ENCODE results near the gene ORAI3.

Gene ORAI3

DNA sequence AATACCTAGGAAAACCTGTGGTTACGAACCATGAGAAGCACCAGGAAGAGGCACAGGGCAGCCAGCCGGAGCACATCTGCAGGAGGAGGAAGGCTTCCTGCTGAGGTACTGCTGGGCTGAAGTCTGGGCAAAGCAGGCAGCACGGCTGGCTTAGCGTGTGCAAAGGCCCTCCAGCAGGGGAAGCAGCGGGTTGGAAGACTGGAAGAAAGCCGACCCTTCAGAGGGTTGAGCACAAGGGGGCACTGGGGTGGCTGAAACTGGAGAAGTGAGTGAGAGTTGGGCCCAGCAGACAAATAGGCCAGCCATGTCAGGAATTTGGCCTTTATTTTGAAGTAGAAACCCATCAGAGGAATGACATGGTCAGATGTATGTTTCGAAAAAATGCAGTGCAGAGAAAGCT lies 24.0 kb downstream of the ORAI3 start:
- DNase-seq, result no peak

GRCh38 chr16:30974348-30974747 lies 25.5 kb downstream of the ORAI3 start:
- no peak for DNase-seq

DNA sequence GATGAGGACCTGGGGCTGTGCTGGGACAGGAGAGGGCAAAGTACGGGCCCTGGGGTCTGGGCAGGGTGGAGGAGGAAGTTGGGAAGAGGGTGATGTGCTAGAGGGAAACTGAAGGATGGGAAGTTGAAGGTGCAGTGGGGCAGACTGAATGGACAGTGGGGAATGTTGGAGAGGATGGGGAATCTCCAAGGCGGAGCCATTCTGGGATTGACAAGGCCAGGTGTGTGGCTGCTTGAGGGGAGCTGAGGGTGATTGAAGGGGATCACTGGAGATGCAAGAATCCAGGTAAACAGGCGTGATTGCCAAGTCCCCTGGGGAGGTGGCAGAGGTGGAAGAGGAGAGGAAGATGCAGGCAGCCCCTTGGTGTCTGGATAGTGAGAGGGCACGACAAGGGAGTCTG lies 27.6 kb downstream of the ORAI3 start:
- DNase-seq, result no peak

DNA sequence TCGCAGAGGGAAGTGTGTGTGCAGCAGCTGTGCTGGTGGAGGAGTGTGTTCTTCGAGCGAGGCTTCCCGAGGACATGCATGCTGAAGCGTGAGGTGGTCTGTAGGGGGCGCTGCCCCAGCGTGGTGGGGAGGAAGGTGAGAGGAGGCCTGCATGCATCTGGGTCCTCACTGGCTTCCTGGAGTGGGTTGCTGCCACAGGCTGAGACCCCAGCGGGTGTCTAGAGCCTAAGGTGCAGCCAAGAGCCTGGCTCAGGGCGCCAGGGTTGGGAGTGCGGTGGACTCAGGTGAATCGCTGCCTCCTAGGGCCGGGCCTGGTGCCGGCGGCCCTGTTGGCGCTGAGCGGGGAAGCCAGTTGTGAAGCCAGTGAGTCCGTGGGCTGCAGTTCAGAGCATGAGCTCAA lies 28.6 kb downstream of the ORAI3 start:
- peak; percentile 61 for DNase-seq

GRCh38 chr16:30979170-30980022 lies 30.5 kb downstream of the ORAI3 start:
- no peak for DNase-seq

DNA sequence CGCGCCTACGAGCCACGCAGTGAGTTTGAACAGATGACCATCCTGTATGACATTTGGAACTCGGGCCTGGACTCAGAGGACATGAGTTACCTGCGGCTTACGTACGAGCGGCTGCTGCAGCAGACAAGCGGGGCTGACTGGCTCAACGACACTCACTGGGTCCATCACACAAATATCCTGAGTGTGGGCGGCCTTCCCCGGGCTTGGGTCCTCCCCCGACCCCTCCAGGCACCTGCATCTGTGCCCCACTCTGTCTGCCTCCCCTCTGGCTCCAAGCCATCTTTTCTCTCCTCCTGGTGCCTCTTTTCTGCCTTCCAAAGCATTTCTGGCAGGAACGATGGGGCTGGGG lies 31.1 kb downstream of the ORAI3 start:
- no peak for DNase-seq

DNA sequence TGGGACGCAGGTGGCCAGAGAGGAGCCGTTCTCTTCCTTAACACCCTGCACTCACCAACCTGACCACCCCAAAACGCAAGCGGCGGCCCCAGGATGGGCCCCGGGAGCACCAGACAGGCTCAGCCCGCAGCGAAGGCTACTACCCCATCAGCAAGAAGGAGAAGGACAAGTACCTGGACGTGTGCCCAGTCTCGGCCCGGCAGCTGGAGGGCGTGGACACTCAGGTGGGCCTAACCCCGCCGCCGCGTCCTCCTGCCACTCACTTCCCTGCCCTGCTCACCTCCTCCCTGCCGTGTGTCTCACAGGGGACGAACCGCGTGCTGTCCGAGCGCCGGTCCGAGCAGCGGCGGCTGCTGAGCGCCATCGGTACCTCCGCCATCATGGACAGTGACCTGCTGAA lies 31.6 kb downstream of the ORAI3 start:
- no peak for DNase-seq

GRCh38 chr16:30980959-30981358 lies 32.1 kb downstream of the ORAI3 start:
- no peak for DNase-seq

DNA sequence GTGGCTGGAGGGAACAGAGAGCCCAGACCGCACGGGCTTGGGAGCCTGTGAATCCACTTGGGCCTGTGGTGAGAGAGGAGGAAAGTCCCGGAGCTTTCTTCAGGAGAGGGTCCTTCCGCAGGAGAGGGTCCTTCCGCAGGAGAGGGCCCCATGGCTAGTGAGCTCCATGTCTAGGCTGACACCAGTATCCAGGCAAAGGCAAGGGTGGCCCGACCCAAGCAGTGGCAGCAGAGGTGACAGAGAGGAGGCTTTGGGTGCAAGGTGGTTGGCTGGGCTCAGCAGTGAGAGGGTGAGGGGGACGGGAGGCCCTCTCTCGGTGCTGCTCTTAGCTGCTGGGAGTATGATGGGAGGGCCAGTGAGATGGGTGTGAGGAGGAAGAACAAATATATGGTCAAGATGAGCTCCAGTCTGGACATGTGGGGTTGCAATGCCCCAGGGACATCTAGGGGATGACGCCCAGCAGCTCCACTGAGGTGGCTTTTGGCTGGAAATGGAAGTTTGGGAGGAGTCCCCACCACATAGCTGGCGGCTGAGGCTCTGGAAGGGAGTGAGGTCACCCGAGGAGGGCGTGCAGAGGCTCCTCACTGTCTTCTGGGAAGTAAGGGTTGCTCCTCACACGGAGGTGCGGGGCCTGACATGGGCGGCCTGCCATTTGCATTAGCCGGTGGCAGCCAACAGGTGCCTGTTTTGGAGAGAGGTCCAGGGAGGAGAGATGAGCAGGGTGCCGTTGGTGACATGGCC lies 33.9 kb downstream of the ORAI3 start:
- DNase-seq, result no peak

GRCh38 chr16:30983289-30983889 lies 34.5 kb downstream of the ORAI3 start:
- DNase-seq, result no peak

DNA sequence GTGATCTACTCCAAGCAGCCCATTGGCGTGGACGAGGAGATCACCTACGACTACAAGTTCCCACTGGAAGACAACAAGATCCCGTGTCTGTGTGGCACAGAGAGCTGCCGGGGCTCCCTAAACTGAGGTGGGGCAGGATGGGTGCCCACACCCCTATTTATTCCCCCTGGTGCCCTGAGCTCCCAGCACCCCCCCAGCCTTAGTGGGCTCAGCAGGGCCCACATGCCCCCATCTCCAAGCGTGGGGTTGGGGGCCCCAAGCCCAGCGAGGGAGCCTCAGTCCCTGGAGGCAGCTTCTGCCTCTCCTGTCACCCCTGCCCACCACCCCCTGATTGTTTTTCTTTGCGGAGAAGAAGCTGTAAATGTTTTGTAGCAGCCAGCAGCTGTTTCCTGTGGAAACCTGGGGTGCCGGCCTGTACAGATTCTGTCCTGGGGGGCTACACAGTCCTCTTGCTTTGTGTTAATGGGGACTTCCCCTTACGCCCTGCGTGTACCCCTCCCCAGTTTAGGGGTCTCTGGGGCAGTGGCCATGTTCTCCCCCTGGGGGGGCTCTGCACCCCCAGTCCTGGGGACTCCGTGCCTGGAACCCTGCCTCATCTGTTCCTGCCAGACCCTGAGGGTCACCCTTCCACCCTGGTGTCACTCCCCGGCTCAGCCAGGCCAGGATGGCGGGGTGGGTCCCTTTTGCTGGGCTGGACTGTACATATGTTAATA lies 35.2 kb downstream of the ORAI3 start:
- no peak for DNase-seq

DNA sequence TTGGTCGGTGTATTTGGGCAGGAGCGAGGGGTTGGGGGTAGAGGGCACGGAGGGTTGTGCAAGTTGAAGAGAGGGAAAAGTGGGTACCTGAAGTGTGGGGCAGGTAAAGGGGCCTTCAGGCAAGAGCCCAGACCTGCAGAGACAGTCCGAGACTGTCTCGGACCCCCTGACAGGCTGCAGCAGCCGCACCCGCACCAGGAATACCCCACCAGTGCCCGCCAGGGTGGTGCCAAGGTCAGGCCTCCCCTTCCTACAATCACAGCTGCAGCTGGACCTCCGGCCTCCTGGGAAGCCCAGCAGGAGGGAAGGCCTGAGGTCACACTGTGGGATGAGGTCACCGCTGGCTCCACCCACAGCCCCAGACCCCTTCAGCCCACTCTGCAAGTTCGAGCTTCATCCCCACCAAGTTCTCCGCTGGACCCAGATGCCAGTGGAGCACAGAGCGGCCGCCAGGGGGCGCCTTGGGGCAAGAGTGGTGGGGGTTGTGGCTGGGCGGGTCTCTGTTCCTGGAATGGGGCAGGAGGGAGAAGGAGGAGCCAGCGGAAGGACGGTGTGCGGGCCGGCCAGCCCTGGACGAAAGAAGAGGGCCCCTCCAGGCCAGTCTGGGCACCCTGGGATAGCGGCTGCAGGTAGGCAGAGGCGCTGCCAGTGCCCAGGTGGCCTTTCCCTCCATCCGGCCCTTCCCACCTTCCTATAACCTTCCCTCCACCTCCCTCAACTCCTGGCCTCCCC lies 36.0 kb downstream of the ORAI3 start, which contains the start of gene HSD3B7:
HSD3B7 (plus strand) TSS at position 539 of the 732 bp plus-strand sequence. CDS start 452 bp downstream, outside the sequence.
- peak; percentile 90 for DNase-seq

GRCh38 chr16:30985401-30986128 lies 36.7 kb downstream of the ORAI3 start:
- DNase-seq, result no peak

DNA sequence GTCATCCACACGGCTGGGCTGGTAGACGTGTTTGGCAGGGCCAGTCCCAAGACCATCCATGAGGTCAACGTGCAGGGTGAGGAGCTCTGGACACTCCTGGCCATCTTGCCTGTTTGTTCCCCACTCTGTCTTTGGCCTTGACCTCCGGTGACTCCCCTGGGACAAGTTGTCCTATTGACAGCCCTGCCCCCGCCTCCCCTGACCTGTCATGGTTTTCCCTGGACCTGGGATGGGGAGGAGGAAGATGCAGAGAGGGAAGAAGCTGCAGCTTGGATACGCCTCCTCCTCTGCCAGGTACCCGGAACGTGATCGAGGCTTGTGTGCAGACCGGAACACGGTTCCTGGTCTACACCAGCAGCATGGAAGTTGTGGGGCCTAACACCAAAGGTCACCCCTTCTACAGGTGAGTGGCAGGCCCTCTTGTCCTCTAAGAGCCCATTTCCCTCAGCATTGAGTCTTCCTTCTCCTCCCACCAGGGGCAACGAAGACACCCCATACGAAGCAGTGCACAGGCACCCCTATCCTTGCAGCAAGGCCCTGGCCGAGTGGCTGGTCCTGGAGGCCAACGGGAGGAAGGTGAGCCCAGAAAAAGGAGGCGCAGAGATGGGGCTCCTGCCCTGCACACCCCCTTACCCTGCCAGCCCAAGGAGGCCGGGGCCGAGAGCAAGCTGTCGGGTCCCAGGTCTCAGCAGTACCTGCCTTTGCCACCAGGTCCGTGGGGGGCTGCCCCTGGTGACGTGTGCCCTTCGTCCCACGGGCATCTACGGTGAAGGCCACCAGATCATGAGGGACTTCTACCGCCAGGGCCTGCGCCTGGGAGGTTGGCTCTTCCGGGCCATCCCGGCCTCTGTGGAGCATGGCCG lies 37.5 kb downstream of the ORAI3 start:
- no peak for DNase-seq

DNA sequence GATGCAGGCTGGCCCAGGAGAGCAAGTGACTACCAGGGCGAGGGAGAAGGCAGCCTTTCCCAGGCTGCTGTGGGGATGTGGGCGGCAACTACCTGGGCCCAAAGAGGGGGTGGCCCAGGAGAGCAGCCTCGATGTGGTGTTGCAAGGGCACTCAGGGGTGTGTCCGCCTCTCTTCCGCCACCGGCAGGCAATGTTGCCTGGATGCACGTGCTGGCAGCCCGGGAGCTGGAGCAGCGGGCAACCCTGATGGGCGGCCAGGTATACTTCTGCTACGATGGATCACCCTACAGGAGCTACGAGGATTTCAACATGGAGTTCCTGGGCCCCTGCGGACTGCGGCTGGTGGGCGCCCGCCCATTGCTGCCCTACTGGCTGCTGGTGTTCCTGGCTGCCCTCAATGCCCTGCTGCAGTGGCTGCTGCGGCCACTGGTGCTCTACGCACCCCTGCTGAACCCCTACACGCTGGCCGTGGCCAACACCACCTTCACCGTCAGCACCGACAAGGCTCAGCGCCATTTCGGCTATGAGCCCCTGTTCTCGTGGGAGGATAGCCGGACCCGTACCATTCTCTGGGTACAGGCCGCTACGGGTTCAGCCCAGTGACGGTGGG lies 38.8 kb downstream of the ORAI3 start:
- no peak for DNase-seq

GRCh38 chr16:30989469-30990047 lies 40.7 kb downstream of the ORAI3 start:
- no peak for DNase-seq

- no peak for DNase-seq
Observed at GRCh38 chr16:30990105-30990504, 41.2 kb downstream of the ORAI3 start.

- no peak for DNase-seq
Observed at GRCh38 chr16:30991052-30991451, 42.2 kb downstream of the ORAI3 start.

DNA sequence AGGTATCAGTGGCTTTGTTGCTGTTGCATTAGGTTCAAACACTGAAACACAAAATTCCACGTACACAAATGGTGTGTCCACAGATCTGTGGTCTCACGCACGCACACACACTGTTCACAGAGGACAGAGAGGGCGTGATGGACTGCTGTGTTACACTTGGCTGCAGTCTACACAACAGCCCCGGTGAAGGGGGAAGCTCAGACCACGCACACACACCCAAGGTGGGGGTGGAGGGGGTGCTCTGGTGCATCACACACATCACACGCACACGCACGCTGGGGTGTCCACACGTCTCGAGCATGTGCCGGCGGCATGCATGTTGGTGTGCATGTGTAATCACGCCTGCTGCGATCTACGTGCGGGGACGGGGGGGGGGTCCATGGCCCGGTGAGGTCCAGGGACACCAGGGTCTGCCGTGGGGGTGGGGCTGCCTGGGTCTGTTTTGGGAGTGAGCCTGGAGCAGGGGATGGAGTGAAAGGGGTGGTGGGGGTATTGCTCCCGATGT lies 43.5 kb downstream of the ORAI3 start:
- DNase-seq, result no peak
